IMR-90 (cell line): ENCODE results near the gene C12orf50. TPM values are rescaled to one million over a fixed set of nuclear protein-coding genes. Genes with fewer than 3 reads are reported as not detected.

ENCODE experiments used
- ATAC-seq: fragments of 200-7000 bp; cut with Tn5 transposase; 2 replicates; pipeline ENCODE4 v1.9.1; 2020; ENCODE audit warnings: low read depth, mild to moderate bottlenecking, moderate library complexity
- BruUV-seq: library from RNA; stranded (reverse); fragments of 400-500 nt; replicated peaks from 2 replicates; lab custom pipeline; 2021; lab: Mats Ljungman, UMichigan
- CTCF ChIA-PET: fragments of 300-600 bp; formaldehyde crosslinking; extraction: SDS; loops from one replicate; lab custom pipeline; 2021; ENCODE audit warnings: antibody characterized with exemption; lab: Yijun Ruan, JAX
- POLR2A ChIA-PET: fragments of 300-600 bp; sonication (Branson Sonifier 250); formaldehyde crosslinking; loops from one replicate; lab custom pipeline; 2022; ENCODE audit warnings: antibody characterized with exemption; ENCODE audit not compliant: unreplicated experiment; lab: Charles Lee
- DNase-seq: peaks from one replicate; pipeline ENCODE4 v3.0.0; 2013
- H2AFZ ChIP-seq: replicated peaks from 2 replicates; pipeline ENCODE3; 2013; ENCODE audit warnings: low read length, mild to moderate bottlenecking; ENCODE audit not compliant: poor library complexity
- H2AK5ac ChIP-seq: 2 replicates; pipeline ENCODE4 v1.6.1; 2013; ENCODE audit warnings: low read depth, low read length, inconsistent platforms
- H2AK9ac ChIP-seq: replicated peaks from 2 replicates; pipeline ENCODE3; 2013; ENCODE audit warnings: mild to moderate bottlenecking, low read depth, low read length, moderate library complexity; ENCODE audit not compliant: poor library complexity
- H2BK120ac ChIP-seq: 2 replicates; pipeline ENCODE4 v1.6.1; 2013; ENCODE audit warnings: low read depth, low read length, inconsistent platforms
- H2BK15ac ChIP-seq: 3 replicates; pipeline ENCODE4 v1.6.1; 2013; ENCODE audit warnings: low read depth, low read length, inconsistent platforms
- H2BK20ac ChIP-seq: 2 replicates; pipeline ENCODE4 v1.6.1; 2013; ENCODE audit warnings: low read depth, mild to moderate bottlenecking, inconsistent platforms, low read length, moderate library complexity
- H2BK5ac ChIP-seq: 2 replicates; pipeline ENCODE4 v1.6.1; 2013; ENCODE audit warnings: mild to moderate bottlenecking, low read depth, low read length, inconsistent platforms; ENCODE audit not compliant: poor library complexity, severe bottlenecking
- H3K14ac ChIP-seq: replicated peaks from 2 replicates; pipeline ENCODE4 v1.6.1; 2013; ENCODE audit warnings: low read depth, low read length, inconsistent platforms
- H3K18ac ChIP-seq: 2 replicates; pipeline ENCODE4 v1.6.1; 2013; ENCODE audit warnings: low read depth, low read length, control low read depth
- H3K23ac ChIP-seq: 2 replicates; pipeline ENCODE4 v1.6.1; 2013; ENCODE audit warnings: low read depth, low read length, inconsistent platforms
- H3K27ac ChIP-seq: 2 replicates; pipeline ENCODE4 v1.5.1; 2013; ENCODE audit warnings: mild to moderate bottlenecking, control low read depth, low read length; ENCODE audit not compliant: insufficient read depth
- H3K27me3 ChIP-seq: 2 replicates; pipeline ENCODE4 v1.6.1; 2013; ENCODE audit warnings: low read length; ENCODE audit not compliant: control insufficient read depth, insufficient read depth
- H3K36me3 ChIP-seq: 2 replicates; pipeline ENCODE4 v1.6.1; 2013; ENCODE audit warnings: low read length, mixed read lengths; ENCODE audit not compliant: control insufficient read depth, insufficient read depth
- H3K4ac ChIP-seq: 2 replicates; pipeline ENCODE4 v1.6.1; 2013; ENCODE audit warnings: low read depth, low read length, inconsistent platforms
- H3K4me1 ChIP-seq: 2 replicates; pipeline ENCODE4 v1.6.1; 2013; ENCODE audit warnings: low read length, mixed read lengths; ENCODE audit not compliant: control insufficient read depth, insufficient read depth
- H3K4me2 ChIP-seq: 2 replicates; pipeline ENCODE4 v1.6.1; 2013; ENCODE audit warnings: low read depth, mild to moderate bottlenecking, control low read depth, low read length, moderate library complexity
- H3K4me3 ChIP-seq: 2 replicates; pipeline ENCODE4 v1.5.1; 2013; ENCODE audit warnings: low read depth, mild to moderate bottlenecking, control low read depth, low read length, moderate library complexity; ENCODE audit not compliant: insufficient read depth
- H3K56ac ChIP-seq: 2 replicates; pipeline ENCODE4 v1.6.1; 2013; ENCODE audit warnings: low read length, inconsistent platforms; ENCODE audit not compliant: insufficient read depth; ENCODE audit errors: extremely low read depth
- H3K79me1 ChIP-seq, 2 experiments: 2 replicates each; pipeline ENCODE4 v1.6.1; 2013; ENCODE audit warnings: low read length in 2 of 2, inconsistent platforms in 1 of 2, low read depth in 1 of 2
- H3K9ac ChIP-seq: 2 replicates; pipeline ENCODE4 v1.6.1; 2013; ENCODE audit warnings: low read depth, low read length, control low read depth
- H3K9me1 ChIP-seq: 2 replicates; pipeline ENCODE4 v1.6.1; 2013; ENCODE audit warnings: low read length, inconsistent platforms; ENCODE audit not compliant: insufficient read depth
- H3K9me3 ChIP-seq: 2 replicates; pipeline ENCODE4 v1.6.1; 2013; ENCODE audit warnings: low read length; ENCODE audit not compliant: control insufficient read depth, insufficient read depth
- H4K20me1 ChIP-seq: 2 replicates; pipeline ENCODE4 v1.6.1; 2013; ENCODE audit warnings: low read length, inconsistent platforms; ENCODE audit not compliant: insufficient read depth
- H4K5ac ChIP-seq: 2 replicates; pipeline ENCODE4 v1.6.1; 2013; ENCODE audit warnings: mild to moderate bottlenecking, low read depth, low read length, control low read depth
- H4K8ac ChIP-seq, 2 experiments: 2 replicates each; pipeline ENCODE4 v1.6.1; 2013; ENCODE audit warnings: low read depth in 2 of 2, low read length in 2 of 2, control low read depth in 1 of 2, inconsistent platforms in 1 of 2
- H4K91ac ChIP-seq: 2 replicates; pipeline ENCODE4 v1.6.1; 2013; ENCODE audit warnings: low read depth, low read length, inconsistent platforms; ENCODE audit not compliant: insufficient read depth
- CEBPB ChIP-seq: IDR thresholded peaks from 2 replicates; pipeline ENCODE4 v1.6.1; 2012; ENCODE audit warnings: low read depth, low read length, improper control_type of control experiment
- CTCF ChIP-seq: conservative IDR thresholded peaks from 2 replicates; pipeline ENCODE4 v1.5.1; 2012; ENCODE audit warnings: mild to moderate bottlenecking, low read depth, low read length, improper control_type of control experiment
- MXI1 ChIP-seq: IDR thresholded peaks from 2 replicates; pipeline ENCODE4 v1.6.1; 2012; ENCODE audit warnings: low read depth, mild to moderate bottlenecking, low read length, moderate library complexity, borderline replicate concordance
- RAD21 ChIP-seq: IDR thresholded peaks from 2 replicates; pipeline ENCODE4 v1.6.1; 2012; ENCODE audit warnings: low read length, improper control_type of control experiment
- WGBS, 2 experiments: methylation state at CpG; one replicate each; pipeline versions ENCODE4 v1.1.5 to v1.1.7; 2013; ENCODE audit warnings: missing lambda C conversion rate in 2 of 2; ENCODE audit not compliant: insufficient read length in 1 of 2; ENCODE audit errors: extremely low coverage in 2 of 2; 5-methylcytosine and 5-hydroxymethylcytosine counted together
- dilution Hi-C: fragments of 300-500 bp; cut with HindIII; formaldehyde crosslinking; loops from one replicate; pipeline ENCODE4 v1.14.3; 2018; ENCODE audit warnings: low sequenced_read_pairs; ENCODE audit not compliant: unreplicated experiment
- in situ Hi-C: fragments of 300-500 bp; cut with MboI; formaldehyde crosslinking; loops from 3 replicates; pipeline ENCODE4 v1.14.3; 2019; ENCODE audit warnings: low sequenced_read_pairs, inconsistent platforms, mixed read lengths
- intact Hi-C: fragments of 100-400 bp; cut with micrococcal nuclease; formaldehyde crosslinking; loops from 2 replicates; pipeline ENCODE4 v1.10.0; 2022
- polyA plus RNA-seq, 3 experiments: library from polyadenylated mRNA; depleted of rRNA; stranded (reverse); fragments of >200 nt; gene quantifications; 2 replicates each; pipeline ENCODE4 v1.2.3, GENCODE V29; 2012; ENCODE audit warnings: low replicate concordance in 1 of 3
- total RNA-seq: library from RNA; depleted of rRNA; stranded (reverse); fragments of >200 nt; gene quantifications from 2 replicates; pipeline ENCODE4 v1.2.3, GENCODE V29; 2012

Gene C12orf50
- total and polyA plus RNA-seq, 2 of the 4 experiments (the other 2 are of a cell fraction), result not detected

- Histone ChIP-seq H3K4ac (no peak overlapping the region), H3K27ac (no peak overlapping the region), H2BK20ac (no peak overlapping the region), H3K9me3 (no peaks in the 10 kb centered on the region), H3K9ac (no peak overlapping the region; the same call in 1 of the 2 replicates), H3K4me1 (peaks cover 3% of the 10 kb centered on the region; the same call in 1 of the 2 replicates), H4K91ac (no peak overlapping the region), H3K18ac (no peak overlapping the region), H2AFZ (no peak overlapping the region), H4K20me1 (no peaks in the 10 kb centered on the region; the same call in 1 of the 2 replicates), H4K8ac (no peak overlapping the region), H3K27me3 (no peaks in the 10 kb centered on the region), H3K79me1 (peaks cover 21 to 39% of the 10 kb centered on the region in 2 experiments), H4K5ac (no peak overlapping the region), H3K23ac (peak overlapping the region; percentile 30; the same call in 1 of the 2 replicates), H3K4me2 (peak overlapping the region; percentile 96), H3K4me3 (peak overlapping the region; percentile 93), H3K9me1 (no peaks in the 10 kb centered on the region), H2BK120ac (no peak overlapping the region), H2AK5ac (no peak overlapping the region), H2BK5ac (peak overlapping the region; percentile 24), H2BK15ac (no peak overlapping the region), H2AK9ac (no peak overlapping the region), H3K14ac (no peak overlapping the region; the same call in 1 of the 2 replicates), H3K56ac (no peak overlapping the region), H3K36me3 (peaks cover 1% of the 10 kb centered on the region; the same call in 1 of the 2 replicates)
- DNase-seq (peak; percentile 59), ATAC-seq (peak; percentile 12; the same call in 1 of the 2 replicates)
- dilution Hi-C loops (no loop called here), in situ Hi-C loops (no loop called here), intact Hi-C loops (no loop called here)
- no CpG with 5 or more reads among the region's 5 CpGs for WGBS, 2 experiments
- POLR2A ChIA-PET, result interaction anchor here (0.6 kb wide), 1 partner anchor 662 kb away, joined by 3 read pairs; no protein-coding TSS in a partner anchor
- CTCF ChIA-PET, result no interaction called here
- no TSS peak for BruUV-seq
- TF ChIP-seq MXI1 (no peak), RAD21 (no peak), CTCF (no peak), CEBPB (peak; percentile 79)
These were observed 7.3 kb upstream of the C12orf50 start for GRCh38 chr12:88036353-88036965.
